K562 (cell line): ENCODE data around the gene TMPRSS7. TPM values are rescaled to one million over a fixed set of nuclear protein-coding genes. Genes with fewer than 3 reads are reported as not detected.

ENCODE experiments used
- BACH1 ChIP-seq: fragments of 200-800 bp; sonication (Bioruptor generic); IDR thresholded peaks from 2 replicates; pipeline ENCODE4 v1.6.1; 2016; ENCODE audit warnings: missing genetic modification characterization, missing compliant biosample characterization
- CHD4 ChIP-seq: fragments of 200-600 bp; sonication (generic); IDR thresholded peaks from 3 replicates; pipeline ENCODE4 v1.6.1; 2012; ENCODE audit warnings: low read depth, mild to moderate bottlenecking, mixed read lengths, low read length, inconsistent platforms; ENCODE audit not compliant: insufficient read depth, insufficient replicate concordance, poor library complexity, severe bottlenecking
- E4F1 ChIP-seq: fragments of 250-450 bp; sonication (Bioruptor Pico); IDR thresholded peaks from 2 replicates; pipeline ENCODE4 v1.5.0; 2021; ENCODE audit warnings: mild to moderate bottlenecking, borderline replicate concordance
- ERF ChIP-seq: fragments of 450-650 bp; formaldehyde crosslinking; IDR thresholded peaks from 2 replicates; pipeline ENCODE4 v1.4.0; 2020; ENCODE audit warnings: mild to moderate bottlenecking, mixed read lengths
- ETV6 ChIP-seq, 3 experiments: fragments of 150-350 bp in 1 of 3; sonication (generic) in 1 of 3; formaldehyde crosslinking in 1 of 3; IDR thresholded peaks; 2 replicates each; pipeline versions ENCODE4 v1.6.1 to v1.8.0; 2014 to 2022; ENCODE audit warnings: borderline replicate concordance in 2 of 3, low read depth in 2 of 3, antibody characterized with exemption in 1 of 3, low read length in 1 of 3, mild to moderate bottlenecking in 1 of 3, missing genetic modification reagents in 1 of 3
- LCOR ChIP-seq: sonication (generic); formaldehyde crosslinking; IDR thresholded peaks from 2 replicates; pipeline ENCODE4 v1.8.0; 2022; ENCODE audit warnings: mild to moderate bottlenecking, missing genetic modification reagents
- MTA1 ChIP-seq: fragments of 450-650 bp; IDR thresholded peaks from 2 replicates; pipeline ENCODE4 v1.6.1; 2017; ENCODE audit warnings: borderline replicate concordance
- NFIC ChIP-seq: fragments of 450-650 bp; IDR thresholded peaks from 2 replicates; pipeline ENCODE4 v1.6.1; 2017; ENCODE audit warnings: mild to moderate bottlenecking, inconsistent platforms
- NR2F6 ChIP-seq: fragments of 450-650 bp; formaldehyde crosslinking; IDR thresholded peaks from 2 replicates; pipeline ENCODE4 v1.4.0; 2020; ENCODE audit warnings: mild to moderate bottlenecking
- PURB ChIP-seq: sonication (generic); formaldehyde crosslinking; IDR thresholded peaks from 2 replicates; pipeline ENCODE4 v1.9.0; 2021; ENCODE audit warnings: low read depth, mild to moderate bottlenecking, missing genetic modification reagents
- RBM25 ChIP-seq: fragments of 200-400 bp; formaldehyde crosslinking; IDR thresholded peaks from 2 replicates; pipeline ENCODE4 v1.6.1; 2018; ENCODE audit warnings: low read length, low read depth, moderate library complexity; ENCODE audit not compliant: severe bottlenecking
- SIX5 ChIP-seq, 2 experiments: IDR thresholded peaks; 2 replicates each; pipeline ENCODE4 v1.6.1; 2011; ENCODE audit warnings: low read length in 2 of 2, borderline replicate concordance in 1 of 2, low read depth in 1 of 2, mild to moderate bottlenecking in 1 of 2, moderate library complexity in 1 of 2; ENCODE audit not compliant: insufficient read depth in 1 of 2
- USF2 ChIP-seq: sonication (generic); formaldehyde crosslinking; IDR thresholded peaks from 2 replicates; pipeline ENCODE4 v1.5.0; 2020; ENCODE audit warnings: missing genetic modification reagents
- ZFX ChIP-seq: sonication (generic); formaldehyde crosslinking; IDR thresholded peaks from 2 replicates; pipeline ENCODE4 v1.8.0; 2022; ENCODE audit warnings: mild to moderate bottlenecking, missing genetic modification reagents, moderate library complexity
- ZNF316 ChIP-seq: fragments of 450-650 bp; IDR thresholded peaks from 2 replicates; pipeline ENCODE4 v1.6.1; 2016
- ZNF444 ChIP-seq: fragments of 250-450 bp; sonication (Bioruptor Pico); IDR thresholded peaks from 2 replicates; pipeline ENCODE4 v1.4.0; 2020; ENCODE audit warnings: mild to moderate bottlenecking, moderate library complexity
- ZNF644 ChIP-seq: fragments of 200-800 bp; sonication (Bioruptor generic); IDR thresholded peaks from 2 replicates; pipeline ENCODE4 v1.6.1; 2016; ENCODE audit warnings: low read depth, missing genetic modification characterization, missing compliant biosample characterization
- ZNF764 ChIP-seq: fragments of 250-450 bp; sonication (Bioruptor Pico); IDR thresholded peaks from 2 replicates; pipeline ENCODE4 v1.4.0; 2020; ENCODE audit warnings: low read depth, mild to moderate bottlenecking, moderate library complexity
- polyA plus RNA-seq, 8 experiments: library from polyadenylated mRNA; depleted of rRNA in 4 of 8; stranded (reverse) in 5 of 8; unstranded in 3 of 8; fragments of >200 nt; fragmentation: Nextera tagmentation in 2 of 8; fragmentation: Illumina TruSeq in 1 of 8; extraction: Ambion mirVana in 2 of 8; extraction: Trizol in 1 of 8; gene quantifications; 2 replicates each; pipeline versions ENCODE4 v1.2.1 to v1.2.3, GENCODE V29; 2011 to 2014; ENCODE audit warnings: inconsistent platforms in 1 of 8, missing spikeins in 1 of 8
- total RNA-seq, 7 experiments: library from RNA; depleted of rRNA in 6 of 7; stranded (reverse); fragments of >200 nt in 6 of 7; fragmentation: Illumina TruSeq in 2 of 7; extraction: Trizol in 2 of 7; gene quantifications; 2 replicates each; pipeline versions ENCODE4 v1.2.1 to v1.2.3, GENCODE V29; 2011 to 2021; ENCODE audit warnings: low replicate concordance in 1 of 7
- TF ChIP-seq, protein P1 (sequence below): fragments of 250-450 bp; sonication (Bioruptor Pico); IDR thresholded peaks from 2 replicates; pipeline ENCODE4 v1.5.0; 2021

The TMPRSS7 gene
- total and polyA plus RNA-seq, 9 of the 15 experiments (the other 6 are each of a cell fraction or from before 2014, with no cell fraction given) = not detected

DNA sequence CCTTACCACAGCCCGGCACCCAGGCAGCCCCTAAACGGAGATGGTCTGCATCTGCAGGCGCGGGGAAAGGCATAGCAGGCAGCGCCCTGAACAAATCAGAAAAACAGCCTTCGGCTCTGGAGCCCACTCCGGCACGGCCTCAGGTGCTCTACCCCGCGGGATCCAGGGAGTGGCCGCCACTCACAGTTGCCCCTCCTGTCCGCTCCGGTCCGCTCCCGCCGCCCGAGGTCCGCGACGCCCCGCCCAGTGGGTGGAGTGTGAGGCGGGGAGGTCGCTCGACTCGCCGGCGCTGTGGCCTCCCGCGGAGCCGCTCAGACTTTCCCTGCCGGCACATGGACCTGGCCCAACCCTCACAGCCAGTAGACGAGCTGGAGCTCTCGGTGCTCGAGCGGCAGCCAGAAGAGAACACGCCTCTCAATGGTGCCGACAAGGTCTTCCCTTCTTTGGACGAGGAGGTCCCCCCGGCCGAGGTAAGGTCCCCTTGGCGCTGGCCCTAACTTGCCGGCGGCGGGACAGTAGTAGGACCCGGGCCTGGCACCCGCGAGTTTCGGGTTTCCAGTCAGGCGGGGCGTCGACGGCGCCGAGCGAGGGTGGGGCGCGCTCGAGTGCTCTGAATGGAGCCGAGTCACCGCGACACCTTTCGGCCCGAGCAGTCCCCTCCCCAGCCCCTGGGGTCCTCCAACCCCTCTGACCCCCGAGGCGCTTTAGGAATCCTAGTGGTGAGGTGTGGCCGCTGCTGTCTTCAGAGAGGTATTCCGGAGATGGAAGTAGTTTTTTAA lies 51.7 kb downstream of the TMPRSS7 start, which contains the start of gene C3orf52 (continued):
- TF ChIP-seq E4F1 (CRISPR knock-in tag) (no peak), ZNF644 (tag) (no peak), RBM25 (no peak), USF2 (no peak), MTA1 (no peak), LCOR (CRISPR knock-in tag) (no peak), ETV6 (IDR thresholded peaks at IDR 0.05; ENCODE audit: borderline replicate concordance in 1 of 2, low read depth in 2 of 2, low read length in 1 of 2) (no peak), ETV6 (CRISPR knock-in tag; IDR thresholded peaks at IDR 0.05; ENCODE audit: borderline replicate concordance) (no peak), NFIC (no peak; the same call in 1 of the 2 replicates), ZFX (peak; percentile 58), NR2F6 (CRISPR knock-in tag) (no peak), BACH1 (tag) (no peak), ZNF764 (no peak), ZNF316 (0 out of 2 replicates have a peak, but pooled peaks have one; percentile 32), ERF (no peak), PURB (CRISPR knock-in tag) (no peak), SIX5 (IDR thresholded peaks at IDR 0.05; ENCODE audit: borderline replicate concordance in 1 of 2, insufficient read depth in 1 of 2, low read depth in 1 of 2, low read length in 2 of 2) (no peak), ZNF444 (no peak), CHD4 (no peak)
- TF ChIP-seq, protein P1, sequence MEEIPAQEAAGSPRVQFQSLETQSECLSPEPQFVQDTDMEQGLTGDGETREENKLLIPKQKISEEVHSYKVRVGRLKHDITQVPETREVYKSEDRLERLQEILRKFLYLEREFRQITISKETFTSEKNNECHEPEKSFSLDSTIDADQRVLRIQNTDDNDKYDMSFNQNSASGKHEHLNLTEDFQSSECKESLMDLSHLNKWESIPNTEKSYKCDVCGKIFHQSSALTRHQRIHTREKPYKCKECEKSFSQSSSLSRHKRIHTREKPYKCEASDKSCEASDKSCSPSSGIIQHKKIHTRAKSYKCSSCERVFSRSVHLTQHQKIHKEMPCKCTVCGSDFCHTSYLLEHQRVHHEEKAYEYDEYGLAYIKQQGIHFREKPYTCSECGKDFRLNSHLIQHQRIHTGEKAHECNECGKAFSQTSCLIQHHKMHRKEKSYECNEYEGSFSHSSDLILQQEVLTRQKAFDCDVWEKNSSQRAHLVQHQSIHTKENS (CRISPR knock-in tag) = no peak
